Measurements from ENCODE around the gene TMSB4X. TPM values are rescaled to one million over a fixed set of nuclear protein-coding genes. Genes with fewer than 3 reads are reported as not detected.
"Not testable (repeated sequence)": the region's sequence is repeated elsewhere in the genome, so short reads cannot be mapped to it uniquely, and the experiment has no call there.

TMSB4X gene
- total RNA-seq, 1 donor from 2014 or later: 804 TPM

DNA sequence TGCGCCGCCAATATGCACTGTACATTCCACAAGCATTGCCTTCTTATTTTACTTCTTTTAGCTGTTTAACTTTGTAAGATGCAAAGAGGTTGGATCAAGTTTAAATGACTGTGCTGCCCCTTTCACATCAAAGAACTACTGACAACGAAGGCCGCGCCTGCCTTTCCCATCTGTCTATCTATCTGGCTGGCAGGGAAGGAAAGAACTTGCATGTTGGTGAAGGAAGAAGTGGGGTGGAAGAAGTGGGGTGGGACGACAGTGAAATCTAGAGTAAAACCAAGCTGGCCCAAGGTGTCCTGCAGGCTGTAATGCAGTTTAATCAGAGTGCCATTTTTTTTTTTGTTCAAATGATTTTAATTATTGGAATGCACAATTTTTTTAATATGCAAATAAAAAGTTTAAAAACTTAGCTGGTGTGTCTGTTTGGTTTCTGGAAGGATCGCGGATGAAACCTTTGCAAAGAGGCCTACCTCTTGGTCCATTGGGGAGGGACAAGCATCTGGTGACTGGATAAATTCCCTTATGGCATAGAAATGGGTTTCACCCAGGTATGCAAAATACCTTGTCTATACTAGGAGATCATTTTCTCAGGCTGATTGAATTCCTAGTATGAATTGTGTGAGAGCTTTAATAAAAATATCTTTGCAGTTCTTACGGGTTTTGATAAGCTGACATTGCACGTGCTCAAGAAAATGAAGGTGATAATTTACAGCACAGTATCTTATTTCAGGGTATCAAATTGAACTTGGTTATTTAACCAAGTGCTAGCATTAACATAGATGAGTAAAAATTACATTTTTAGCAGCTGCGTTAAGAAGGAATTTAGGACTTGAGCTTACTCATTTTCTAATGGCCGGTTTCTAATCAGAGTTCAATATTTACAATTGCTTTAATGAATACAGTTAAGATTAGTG, 2.2 kb downstream of the TMSB4X start:
- not testable (repeated sequence) for DNase-seq

DNA sequence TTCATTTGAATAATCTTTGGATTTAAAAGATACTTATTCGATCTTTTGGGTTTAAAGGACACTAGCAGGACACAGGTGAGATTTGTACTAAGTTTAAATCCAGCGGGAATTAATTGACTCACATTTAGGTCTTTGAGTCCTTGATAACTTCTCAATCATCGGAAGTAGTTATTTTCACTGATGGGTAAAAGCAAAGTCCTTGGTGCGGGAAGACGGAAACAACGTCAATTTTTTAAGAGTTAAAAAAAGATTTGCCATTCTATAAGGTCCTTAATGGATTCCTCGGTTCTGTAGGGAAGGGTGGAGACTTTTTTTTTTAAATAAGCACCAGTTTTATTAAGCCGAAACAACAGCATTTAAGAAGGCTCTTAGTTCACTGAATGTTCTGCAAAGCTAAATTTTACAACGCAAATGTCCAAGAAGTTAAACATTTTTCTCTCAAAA, 2.9 kb downstream of the TMSB4X start:
- DNase-seq: no peak

DNA sequence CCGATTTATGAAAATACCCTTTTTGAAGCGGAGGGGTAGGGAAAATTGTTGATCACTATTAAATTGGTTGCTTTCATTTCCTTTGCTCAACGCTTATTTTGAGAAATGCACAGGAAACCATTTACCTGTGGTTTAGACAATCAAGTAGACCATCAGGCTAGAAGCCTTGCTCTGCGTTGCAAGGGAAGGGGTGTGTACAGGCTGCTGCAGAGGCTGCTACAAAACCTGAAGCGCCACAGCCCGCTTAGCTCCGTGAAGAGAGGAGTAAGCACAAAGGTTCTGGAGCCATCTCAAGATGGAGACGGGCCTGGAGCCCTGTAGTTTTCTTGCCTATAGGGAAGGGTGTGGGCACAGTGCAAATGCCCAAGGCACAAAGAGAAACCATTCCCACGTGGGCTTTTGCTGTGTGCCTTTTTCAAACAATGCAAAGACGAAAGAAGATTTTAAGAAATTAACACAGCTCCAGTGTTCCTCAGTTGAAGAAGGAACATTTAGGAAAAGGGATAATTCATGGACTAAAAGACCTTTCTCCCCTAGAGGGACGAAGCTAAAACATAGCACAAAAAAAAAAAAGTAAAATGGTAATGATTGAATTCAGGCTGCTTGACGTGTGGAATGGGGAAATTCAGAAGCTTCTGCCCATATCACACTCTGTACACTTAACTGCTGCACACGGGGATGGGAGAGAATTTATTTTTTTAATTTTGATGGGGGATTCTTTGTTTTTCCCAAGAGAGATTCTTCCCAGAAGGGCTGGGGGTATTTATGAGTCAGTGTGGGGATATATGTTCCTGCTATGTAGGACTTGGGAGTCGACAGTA, 3.5 kb downstream of the TMSB4X start:
- DNase-seq: peak; percentile 41

DNA sequence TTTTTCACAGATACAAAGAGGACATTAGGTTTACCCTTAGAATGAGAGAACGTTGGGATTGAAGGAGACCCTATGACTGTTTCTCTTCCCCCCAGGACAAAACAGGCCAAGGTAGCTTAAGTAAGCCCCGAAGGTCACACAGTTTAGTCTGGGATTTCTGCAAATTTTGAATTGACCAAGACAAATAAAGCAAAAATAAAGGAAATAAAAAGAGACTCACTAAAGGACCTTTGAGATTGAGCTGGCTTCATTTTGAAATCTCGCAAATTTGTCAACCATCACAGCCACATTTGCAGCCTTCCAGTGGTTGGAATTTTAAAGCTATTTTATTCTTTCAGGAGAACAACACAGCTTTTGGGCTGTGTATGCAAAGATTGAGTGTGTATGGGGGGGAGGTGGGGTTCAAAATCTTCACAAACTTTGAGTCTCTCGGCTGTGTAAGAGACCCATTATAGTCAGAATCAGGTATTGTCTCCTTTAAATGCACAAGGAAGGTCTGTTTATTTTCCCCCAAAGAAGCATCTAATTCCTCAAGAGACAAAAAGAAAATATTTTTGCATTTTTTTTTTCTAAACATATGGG, 4.2 kb downstream of the TMSB4X start:
- DNase-seq: peak; percentile 17

DNA sequence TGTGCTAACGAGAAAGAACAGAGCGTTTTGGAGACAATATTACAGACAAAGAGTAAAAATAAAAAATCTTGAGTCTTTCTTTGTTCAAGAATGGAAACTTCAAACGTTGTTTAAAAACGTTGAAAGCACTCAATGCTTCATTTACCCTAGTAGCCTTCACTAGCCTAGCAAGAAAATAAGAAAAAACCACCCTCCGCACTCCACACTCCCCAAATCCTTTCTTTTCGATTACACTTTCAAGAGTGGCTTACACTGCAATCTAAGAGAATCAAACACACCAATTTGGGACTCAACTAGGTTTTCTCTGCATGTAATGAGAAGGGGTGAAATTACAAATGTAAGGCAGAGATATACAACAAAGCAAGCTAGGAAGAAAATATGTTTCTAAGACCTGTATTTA, 4.7 kb downstream of the TMSB4X start:
- no peak for DNase-seq

DNA sequence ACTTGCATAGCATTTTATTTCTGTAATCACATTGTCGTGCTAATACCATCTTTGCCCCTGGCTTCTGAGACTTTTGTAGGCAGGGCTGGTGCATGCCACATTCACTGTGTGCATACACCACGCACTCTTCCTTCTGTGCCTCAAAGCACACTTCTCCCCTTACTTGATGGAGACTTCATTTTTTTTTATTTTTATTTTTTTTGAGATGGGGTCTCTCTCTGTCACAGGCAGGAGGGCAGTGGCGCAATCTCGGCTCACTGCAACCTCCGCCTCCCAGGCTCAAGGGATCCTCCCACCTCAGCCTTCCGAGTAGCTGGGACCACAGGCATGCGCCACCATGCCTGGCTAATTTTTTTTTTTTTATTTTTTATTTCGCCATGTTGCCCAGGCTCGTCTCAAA, 5.1 kb downstream of the TMSB4X start:
- DNase-seq: not testable (repeated sequence)

DNA sequence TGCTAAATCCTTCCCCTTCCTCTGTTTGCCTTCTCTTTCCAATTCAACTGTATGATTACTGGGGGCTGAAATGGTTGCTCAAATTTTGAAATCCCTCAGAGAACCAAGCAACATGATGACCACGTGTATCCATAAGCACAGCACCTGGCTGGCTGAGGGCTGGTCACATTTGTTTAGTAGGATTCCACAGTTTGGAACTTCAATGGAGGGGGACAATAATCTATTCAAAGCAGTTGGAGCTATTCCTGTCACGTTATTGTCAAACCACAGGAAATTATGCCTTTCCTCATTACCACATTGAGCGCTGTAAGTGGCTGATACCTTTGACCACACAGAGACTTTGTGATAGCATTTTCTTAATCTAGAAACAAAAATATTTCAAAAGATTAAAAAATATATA, 7.0 kb downstream of the TMSB4X start:
- no peak for DNase-seq

DNA sequence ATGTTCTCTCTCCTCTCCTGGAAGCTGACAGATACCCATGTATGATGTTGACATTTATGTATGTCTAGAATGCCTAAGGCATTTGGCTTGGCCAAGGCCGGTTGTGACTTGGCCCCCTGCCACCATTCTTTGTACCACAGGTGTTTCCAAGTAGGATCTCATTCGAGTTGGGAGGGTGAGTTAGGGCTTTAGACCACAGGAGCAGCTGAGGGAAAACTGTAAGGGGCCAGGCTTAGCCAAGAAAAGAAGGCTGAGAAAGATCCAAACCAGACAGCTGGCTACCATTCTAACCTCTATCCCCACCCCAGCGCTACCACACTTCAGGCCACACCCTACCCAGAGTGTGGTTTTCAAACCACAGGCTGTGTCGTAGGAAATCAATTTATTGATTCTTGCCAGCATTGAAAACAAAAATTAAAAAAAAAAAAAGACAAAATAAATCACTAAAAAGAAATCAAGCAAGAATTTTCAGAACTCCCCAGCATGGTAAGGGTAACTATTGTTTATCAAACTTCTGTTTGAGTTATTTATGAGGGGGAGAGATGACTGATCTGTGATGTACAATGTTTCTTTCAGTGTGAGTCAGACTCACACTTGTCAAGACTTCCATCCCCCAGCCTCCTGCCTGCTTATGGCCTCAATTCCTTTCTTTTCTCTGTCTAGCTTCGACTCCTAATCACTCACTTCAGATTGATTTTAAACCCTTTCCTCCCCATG, 9.9 kb downstream of the TMSB4X start:
- DNase-seq: peak; percentile 78

DNA sequence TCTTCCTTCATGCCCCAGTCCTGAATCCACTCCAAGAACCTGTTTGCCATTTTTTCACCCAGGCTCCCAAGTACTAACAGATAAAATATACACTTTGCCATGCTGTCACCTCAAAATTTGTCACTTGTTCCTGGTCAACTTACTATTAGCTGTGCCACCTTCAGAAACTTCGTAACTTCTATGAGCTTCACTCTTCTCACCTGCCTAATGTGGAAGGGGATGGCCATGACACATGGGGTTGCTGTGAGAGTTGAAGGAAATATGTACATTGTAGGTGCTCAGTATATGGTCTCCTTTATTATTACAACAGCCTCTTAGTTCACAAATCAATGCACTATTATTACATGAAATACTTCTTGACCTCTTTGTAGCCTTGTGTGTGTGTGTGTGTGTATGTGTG, 10.4 kb downstream of the TMSB4X start:
- DNase-seq: no peak

DNA sequence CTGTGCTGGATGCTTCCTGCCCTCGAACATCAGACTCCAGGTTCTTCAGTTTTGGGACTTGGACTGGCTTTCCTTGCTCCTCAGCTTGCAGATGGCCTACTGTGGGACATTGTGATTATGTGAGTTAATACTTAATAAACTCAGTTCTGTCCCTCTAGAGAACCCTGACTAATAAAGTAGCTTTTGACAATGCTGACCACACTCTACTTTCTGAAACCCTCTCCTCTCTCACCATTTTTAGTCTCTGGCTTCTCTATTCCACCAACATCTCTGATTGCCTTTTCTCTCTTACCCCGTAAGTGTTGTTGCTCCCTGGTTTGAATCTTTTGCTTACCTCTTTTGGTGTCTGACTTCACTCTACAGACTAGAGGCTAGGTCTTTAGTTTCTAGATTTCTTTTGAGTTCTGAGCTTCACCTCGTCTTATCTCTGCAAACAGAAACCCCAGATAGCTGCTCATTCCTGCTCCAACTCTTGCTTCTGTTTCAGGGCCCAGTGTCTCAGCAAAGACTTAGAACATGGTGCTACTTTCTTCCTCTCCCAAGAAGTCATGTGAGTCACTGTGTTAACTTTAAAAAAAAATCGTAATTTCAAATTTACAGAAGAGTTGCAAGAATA, 11.4 kb downstream of the TMSB4X start:
- no peak for DNase-seq

DNA sequence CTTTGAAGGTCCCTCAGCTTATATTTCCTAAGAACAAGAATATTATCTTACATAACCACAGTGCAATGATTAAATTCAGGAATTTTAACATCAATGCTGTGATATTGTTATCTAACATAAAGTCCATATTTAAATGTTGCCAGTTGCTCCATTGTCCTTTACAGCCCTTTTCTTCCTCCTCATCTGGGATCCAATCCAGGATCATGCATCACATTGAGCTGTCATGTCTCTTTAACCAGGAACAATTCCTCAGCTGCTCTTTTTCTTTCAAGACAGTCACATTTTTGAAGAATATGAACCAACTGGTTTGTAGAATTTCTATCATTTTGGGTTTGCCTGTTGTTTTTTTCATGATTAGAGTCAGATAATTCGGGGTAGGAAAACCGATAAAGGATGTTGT, 12.0 kb downstream of the TMSB4X start:
- DNase-seq: no peak

DNA sequence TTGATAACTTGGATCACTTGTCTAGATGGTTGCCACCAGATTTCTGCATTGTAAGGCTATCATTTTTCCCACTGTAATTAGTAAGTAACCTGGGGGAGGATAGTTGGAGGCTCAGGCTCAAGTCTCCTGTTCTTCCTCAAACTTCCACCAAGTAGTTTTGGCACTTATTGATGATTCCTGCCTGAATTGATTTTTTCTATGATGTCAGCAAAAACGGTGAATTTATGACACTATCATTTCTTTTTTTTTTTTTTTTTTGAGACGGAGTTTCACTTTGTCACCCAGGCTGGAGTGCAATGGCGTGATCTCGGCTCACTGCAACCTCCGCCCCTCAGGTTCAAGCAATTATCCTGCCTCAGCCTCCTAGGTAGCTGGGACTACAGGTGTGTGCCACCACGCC, 12.4 kb downstream of the TMSB4X start:
- DNase-seq: no peak

DNA sequence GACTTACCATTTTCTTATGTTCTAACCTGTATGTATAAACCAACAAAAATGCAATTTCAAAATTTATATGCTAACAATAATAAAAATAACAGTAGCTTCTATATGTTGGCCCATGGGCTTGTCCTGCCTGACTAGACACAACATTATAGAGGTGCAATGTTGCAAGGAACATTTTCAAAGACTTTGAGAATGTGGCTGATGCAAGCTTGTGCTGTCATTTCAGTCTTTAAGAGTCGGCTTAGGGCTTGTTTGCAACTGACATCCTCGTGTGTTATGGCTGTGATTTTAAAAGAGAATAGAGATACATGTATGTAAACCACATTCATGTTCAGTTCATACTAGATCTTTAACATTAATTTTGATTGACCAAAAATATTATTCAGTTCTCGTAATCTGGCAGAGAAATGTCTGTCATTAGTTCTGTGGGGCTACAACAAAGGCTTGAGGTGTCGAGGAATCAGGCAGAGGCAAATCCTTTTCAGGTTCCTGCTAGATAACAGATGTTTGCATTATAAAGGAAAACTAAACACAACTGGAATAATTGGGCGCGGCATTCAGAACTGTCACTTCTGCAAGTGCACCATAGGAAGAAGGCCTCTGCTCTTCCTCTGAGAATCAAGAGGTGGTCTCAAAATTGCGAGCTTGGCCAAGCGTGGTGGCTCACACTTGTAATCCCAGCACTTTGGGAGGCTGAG, 13.1 kb downstream of the TMSB4X start:
- no peak for DNase-seq

DNA sequence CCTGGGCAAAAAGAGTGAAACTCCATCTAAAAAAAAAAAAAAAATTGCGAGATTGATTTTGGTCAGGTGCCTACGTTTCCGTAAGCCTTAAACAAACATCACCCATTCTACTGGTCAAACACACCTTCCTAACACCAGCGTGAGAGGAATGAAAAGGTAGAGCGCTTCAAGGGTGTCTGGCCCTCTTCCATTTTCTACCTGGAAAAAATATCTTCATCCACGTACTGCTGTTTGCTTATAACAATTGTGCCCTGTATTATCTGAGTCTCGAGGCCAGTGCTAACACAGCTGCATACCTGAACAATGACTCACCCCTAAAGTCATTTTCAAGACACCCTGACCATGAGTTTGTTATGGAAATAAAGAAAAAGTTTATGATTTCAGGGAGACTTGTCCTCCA, 13.9 kb downstream of the TMSB4X start:
- peak; percentile 13 for DNase-seq

DNA sequence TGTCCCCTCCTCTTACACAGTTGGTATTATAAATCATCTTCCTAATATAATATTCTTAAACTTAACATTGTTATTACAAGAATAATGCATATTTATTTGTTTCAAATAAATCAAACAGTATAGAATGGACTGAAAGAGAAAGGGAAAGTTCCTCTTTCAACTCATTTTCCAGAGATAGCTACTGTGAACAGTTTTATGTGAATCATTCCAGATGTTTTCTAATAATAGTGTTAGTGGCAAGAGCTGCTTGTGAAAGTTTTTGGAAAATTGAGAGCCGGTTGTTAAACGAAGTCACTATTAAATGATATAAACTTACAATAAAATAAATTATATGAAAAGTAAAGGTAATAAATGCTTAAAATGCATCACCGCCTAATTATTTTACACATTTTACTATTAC, 14.6 kb downstream of the TMSB4X start:
- DNase-seq: no peak

DNA sequence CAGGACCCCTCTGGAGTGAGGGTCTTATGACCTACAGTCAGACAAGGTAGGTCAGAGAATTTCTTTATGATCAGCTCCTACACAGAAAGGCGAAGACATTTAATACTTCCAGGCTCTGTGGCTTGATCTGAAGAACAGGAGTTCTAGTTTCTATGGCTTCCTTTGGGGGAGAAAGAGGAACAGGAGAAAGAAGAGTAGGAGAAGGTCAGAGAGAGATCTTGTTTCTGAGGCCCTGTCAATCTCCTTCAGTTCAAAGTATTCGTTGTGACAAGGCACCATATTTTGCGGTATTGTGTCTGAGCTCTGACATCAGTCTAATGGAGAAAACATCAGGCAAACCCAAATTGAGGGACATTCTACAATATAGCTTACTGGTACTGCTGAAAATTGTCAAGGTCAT, 16.7 kb downstream of the TMSB4X start:
- no peak for DNase-seq

DNA sequence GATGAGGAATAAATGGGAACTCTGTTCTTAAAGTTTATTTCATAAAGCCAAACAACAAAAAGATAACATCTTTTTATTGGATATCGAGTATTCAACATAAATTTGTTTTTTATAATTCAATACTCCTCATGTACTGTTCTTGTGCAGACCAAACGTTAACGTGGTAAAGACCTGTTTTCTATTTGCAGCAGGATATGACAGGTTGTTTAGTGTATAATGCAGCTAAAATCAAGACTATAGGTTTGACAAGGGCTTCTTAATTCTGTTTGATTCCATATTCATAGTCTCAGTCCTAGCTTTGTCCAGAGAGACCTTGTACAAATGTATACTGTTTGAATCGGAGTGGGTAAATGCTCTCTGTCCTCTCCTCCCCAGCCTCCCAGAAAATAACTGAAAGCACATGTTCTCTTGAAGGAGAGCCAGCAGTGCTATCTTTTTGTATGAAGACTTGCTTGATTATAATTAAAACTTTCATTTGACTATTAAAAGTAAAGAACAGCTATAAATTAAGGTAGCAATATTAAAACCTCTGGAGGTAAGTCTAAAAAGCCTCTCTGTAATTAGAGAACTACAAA, 17.7 kb downstream of the TMSB4X start:
- no peak for DNase-seq

DNA sequence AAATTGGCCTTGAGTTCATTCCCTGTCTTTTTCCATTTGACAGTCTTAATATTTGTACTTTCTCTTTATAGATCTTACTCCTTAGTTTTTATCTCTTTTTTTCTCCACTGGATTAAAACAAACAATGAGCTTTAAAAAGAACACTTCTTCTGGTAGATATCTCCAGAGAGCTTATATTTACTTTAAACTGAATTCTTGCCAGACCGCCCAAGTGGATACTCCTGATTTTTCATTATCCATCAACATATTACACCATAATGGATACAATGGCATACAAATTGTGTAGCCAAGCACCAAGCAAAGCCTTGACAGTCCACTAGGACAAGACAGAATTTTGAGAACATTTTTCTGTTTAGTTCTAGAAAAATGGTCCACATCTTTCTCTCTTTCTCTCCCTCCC, 18.9 kb downstream of the TMSB4X start:
- DNase-seq: no peak

DNA sequence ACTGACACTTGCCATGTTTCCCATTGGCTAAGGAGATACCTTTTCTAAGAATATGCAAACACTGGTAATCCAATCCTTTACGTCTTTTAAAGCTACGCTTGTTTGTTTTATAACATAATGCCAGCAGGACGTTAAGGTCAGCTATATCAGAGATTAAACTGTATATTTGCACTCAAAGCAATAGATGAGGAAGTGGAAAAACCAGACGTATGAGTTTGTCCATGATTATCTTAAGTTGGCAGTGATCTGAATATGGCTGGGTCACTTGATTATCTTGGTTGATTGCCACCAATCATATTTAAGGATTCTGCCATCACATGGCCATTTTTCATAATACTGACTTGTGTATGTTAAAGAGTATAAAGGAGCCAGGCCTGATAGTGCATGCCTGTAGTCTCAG, 19.4 kb downstream of the TMSB4X start:
- DNase-seq: no peak

DNA sequence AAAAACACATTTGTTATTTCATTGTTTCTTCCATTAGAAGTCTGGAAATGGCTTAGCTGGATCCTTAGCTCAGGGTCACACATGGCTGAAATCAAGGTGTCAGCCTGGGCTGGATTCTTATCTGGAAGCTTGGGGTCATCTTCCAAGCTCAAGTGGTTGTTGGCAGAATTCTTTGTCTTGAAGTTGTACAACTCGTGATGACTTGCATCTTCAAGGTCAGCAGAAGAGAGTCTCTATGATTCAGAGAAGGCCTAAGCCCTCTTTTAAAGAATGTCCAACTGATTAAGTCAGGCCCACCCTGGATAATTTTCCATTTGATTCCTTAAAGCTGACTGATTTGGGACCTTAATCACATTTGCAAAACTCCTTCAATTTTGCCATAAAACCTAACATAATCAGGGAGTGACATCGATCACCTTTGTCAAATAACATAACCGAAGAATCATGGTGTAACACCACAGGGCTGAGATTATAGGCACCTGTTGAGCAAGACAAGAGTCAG, 22.1 kb downstream of the TMSB4X start:
- no peak for DNase-seq

All from tongue (tissue), 2 donors.